ENCODE results near the gene RAB4A.
"Not testable (repeated sequence)": the region's sequence is repeated elsewhere in the genome, so short reads cannot be mapped to it uniquely, and the experiment has no call there.

Gene RAB4A

GRCh38 chr1:229273507-229274232 is 2.8 kb downstream of the RAB4A start:
- DNase-seq = no peak

- no peak for DNase-seq
Observed at GRCh38 chr1:229275005-229275404, 4.1 kb downstream of the RAB4A start.

GRCh38 chr1:229278120-229278741 is 7.3 kb downstream of the RAB4A start:
- no peak for DNase-seq

GRCh38 chr1:229279242-229279641 is 8.3 kb downstream of the RAB4A start:
- DNase-seq = no peak

- no peak for DNase-seq
Observed at GRCh38 chr1:229280037-229280828, 9.3 kb downstream of the RAB4A start.

- DNase-seq = no peak
Observed at GRCh38 chr1:229280921-229281320, 10.0 kb downstream of the RAB4A start.

DNA sequence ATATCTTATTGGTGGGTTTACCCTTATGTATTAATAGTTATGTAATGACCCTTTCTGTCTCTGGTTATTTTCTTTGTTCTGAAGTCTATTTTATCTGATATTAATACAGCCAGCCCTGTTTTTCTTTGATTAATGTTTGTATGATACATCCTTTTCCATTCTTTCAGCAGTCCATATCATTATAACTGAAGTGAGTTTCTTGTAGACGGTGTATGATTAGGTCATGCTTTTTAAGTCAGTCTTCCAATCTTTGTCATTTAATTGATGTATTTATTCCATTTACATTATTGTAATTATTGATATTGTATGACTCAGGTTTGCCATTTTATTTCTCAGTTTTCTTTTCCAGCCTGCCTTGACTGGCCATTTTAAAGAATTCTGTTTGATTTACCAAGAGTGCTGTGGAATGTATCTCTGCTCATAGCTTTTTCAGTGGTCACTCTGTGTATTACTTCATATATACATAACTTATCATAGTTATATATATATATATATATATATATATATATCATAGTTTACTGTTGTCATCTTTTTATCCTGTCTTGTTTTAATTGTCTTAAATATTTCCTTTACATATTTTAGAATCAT is 10.5 kb downstream of the RAB4A start:
- DNase-seq = no peak

DNA sequence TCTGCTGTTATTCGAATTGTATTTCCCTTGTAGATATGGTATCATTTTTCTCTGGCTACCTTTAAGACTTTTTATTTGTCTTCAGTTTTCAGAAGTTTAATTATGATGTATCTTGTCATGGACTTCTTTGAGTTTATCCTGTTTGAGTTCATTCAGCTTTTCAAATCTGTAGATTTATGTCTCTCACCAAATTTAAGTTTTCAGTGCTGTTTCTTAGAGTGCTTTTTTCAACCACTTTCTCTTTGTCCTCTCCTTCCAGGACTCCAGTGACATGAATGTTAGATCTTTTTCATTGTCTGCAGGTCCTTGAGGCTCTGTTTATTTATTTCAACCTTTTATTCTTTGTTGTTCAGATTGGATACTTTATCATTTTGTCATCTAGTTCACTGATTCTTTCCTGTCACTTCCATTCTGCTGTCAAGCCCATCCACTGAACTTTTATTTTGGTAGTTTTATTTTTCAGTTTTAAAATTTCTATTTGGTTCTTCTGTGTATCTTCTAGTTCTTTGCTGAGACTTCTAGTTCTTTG is 11.4 kb downstream of the RAB4A start:
- no peak for DNase-seq

DNA sequence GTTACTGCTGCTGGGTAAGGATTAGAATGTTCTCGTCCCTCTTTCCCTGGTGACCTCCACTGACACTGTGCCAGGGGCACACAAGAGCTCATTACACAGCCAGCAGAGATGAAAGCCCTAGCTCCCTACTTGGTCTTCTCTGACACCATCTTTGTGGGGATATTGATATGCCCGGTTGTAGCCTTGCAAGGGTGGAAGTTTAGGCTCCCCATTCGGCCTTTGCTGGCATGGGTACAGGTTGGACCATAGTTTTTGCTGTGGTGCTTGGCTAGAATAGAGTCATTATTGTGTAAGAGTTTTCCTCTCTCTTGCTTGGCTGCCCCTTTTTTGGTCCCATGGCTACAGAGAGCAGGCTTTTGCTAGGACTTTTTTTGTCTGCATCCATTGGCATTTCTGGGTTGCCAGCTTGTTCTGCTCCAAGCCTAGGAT is 12.3 kb downstream of the RAB4A start:
- DNase-seq = no peak

DNA sequence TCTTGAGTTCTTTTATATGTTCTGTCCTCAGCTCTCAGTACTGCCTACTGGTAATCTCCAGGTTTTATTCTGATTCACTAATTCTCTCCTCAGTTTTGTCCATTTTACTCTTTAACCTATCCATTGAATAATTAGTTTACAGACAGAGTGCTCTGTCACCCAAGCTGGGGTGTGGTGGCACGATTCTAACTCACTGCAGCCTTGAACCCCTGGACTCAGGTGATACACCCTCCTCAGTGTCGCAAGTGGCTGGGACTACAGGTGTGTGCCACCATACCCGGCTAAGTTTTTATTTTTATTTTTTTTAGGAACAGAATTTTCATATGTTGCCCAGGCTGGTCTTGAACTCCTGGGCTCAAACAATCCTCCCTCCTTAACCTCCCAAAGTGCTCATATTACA is 14.0 kb downstream of the RAB4A start:
- no peak for DNase-seq

- DNase-seq = no peak
Observed at GRCh38 chr1:229285440-229285839, 14.5 kb downstream of the RAB4A start.

DNA sequence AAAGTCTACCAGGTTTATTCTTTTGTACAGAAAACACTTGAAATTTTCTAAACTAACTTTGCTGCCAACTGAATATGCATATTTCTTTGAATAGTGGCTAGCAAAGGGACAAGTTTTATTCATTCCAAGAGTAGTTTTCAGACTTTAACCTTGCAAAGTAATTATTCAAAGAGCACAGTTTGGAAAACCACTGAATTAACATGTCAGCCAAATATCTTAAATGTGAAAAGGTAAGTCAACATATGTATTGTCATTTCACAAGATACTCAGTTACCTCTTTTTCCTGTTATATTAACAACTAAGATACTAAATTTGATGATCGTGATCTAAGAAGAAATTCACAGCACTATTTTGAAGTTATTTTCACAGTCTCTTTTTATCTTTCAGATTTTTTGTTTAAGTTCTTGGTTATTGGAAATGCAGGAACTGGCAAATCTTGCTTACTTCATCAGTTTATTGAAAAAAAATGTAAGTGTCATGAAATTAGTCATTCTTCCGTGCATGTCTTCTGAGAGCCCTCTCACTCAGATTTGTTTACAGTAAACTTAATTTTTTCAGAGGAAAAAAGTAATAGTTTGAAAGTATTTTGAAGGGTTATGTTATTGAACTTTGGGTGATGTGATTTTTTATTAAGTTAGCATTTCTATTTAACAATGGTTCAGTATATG is 15.3 kb downstream of the RAB4A start:
- DNase-seq = no peak

DNA sequence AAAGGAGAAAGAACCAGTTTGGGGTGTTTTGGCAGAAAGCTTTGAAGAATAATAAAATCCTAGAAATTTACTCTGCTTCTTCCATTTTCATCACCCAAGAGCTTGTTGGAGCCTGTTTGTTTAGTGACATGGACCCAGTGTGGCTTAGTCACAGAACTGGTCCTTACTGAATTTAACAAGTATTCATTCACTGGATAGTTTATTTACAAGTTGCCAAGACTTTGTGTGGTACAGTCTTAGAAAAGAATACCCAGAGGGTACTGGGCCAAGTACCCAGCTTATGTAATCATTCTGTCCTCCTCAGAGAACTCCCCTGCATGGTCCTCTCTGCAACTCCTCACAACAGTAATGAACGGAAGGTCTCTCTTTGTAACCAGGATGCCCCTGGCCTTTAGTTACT is 16.4 kb downstream of the RAB4A start:
- DNase-seq = no peak

DNA sequence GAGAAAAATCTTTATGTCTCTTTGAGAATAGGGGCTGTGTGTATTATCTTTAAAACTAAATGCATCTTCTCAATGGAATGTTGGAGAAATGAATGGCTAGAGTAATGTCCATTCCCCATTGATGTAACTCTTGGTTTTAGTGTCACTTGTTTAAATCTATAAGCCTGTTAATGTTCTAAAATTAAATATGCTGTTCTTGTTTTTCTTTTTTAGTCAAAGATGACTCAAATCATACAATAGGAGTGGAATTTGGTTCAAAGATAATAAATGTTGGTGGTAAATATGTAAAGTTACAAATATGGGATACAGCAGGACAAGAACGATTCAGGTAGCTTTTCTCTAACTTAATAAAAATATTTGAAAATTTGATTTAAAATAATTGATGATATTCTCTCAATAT is 17.6 kb downstream of the RAB4A start:
- no peak for DNase-seq

GRCh38 chr1:229291686-229292085 is 20.8 kb downstream of the RAB4A start:
- not testable (repeated sequence) for DNase-seq

GRCh38 chr1:229293528-229294204 is 22.8 kb downstream of the RAB4A start:
- no peak for DNase-seq

DNA sequence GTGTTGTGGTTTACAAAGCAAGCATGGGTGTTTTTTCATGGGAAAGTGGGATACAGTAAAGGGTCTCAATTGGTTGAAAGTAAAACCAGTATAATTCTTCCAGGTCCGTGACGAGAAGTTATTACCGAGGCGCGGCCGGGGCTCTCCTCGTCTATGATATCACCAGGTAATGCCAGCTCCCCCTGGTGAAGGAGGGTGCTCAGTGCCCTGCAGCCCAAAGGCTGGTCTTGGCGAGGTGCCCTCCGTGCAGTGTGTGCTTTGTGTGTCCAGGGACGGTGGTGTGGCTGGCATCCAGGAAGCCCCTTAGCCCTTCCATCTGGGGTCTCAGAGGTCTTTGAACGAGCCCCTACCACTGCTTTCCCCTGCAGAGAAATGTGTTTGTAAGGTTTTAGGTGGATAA is 24.8 kb downstream of the RAB4A start:
- DNase-seq = no peak

DNA sequence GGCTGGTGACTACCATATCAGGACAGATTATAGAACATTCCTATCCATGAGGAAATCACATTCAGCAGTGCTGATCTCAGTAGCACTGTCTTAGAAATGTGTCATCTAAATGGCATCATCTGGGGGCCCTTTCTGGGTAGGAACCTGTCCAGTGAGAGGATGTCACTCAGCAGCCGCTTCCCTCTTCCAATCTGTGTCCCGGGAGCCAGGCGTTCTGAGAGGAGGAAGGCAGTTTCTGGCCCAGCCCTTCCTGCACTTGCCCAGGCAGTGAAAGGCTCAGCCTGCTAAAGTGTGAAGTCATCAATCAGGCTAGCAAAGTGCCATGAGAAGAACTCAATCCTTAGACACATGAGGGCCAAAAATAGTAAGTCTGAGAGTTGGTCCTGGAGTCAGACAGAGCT is 25.6 kb downstream of the RAB4A start:
- DNase-seq = no peak

DNA sequence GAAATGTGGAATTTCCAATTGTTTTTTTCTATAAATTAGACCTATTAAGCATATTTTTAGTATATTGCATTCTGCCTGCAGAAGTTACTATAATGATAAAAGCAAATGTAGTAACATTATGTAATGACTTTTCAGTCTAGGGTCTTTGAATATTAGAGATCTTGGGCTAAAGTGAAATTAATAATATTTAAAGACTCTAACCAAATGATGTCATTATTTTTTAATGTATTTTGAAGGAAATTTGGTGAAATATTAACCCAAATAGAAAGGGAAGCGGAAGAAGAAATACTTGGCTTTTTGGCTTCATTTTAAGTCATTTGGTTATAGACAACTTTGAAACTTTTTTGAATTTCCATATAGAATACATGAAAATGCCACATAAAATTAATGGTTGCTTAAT is 26.8 kb downstream of the RAB4A start:
- no peak for DNase-seq

GRCh38 chr1:229298420-229298819 is 27.5 kb downstream of the RAB4A start:
- no peak for DNase-seq

- no peak for DNase-seq
Observed at GRCh38 chr1:229298887-229299503, 28.1 kb downstream of the RAB4A start.

Measured in NCI-H187 (cell line).